ENCODE results near the gene TUT4. TPM values are rescaled to one million over a fixed set of nuclear protein-coding genes. Genes with fewer than 3 reads are reported as not detected.

TUT4 gene
- total and polyA plus RNA-seq, 2 donors from 2014 or later: 19.7 to 47.8 TPM

DNA sequence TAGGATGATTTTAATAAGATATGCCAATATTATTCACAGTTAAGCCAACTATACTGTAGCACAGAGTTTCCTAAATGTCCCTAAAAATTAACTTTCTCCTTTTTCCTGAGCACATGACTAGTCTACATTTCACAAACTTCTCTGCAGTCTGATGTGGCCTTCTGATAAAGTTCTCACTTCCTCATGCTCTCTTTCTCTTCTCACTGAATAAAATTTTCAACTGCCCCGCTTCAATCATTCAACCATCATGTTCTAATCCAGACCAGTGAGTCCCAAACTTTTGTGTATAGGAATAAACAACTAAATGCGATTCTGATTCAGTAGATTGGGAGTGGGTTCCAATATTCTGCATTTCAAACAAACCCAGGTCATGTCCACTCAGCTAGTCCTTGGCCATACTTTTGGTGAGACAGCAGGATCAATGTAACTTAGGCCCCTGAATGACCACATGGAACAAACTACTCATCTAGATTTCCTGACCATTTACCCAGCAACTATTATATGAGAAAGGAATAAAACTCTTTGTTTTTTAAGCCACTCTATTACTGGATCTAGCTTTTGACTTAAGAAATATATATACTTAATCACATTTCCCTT is 20.1 kb downstream of the TUT4 start:
- Histone ChIP-seq H3K36me3 (ENCODE audit: control insufficient read depth in 2 of 3, insufficient read depth in 3 of 3, low read length in 3 of 3) (no peaks in the 10 kb centered on the region), H3K27ac (ENCODE audit: low read depth in 2 of 2, low read length in 2 of 2) (no peak overlapping the region), H3K4me1 (ENCODE audit: control insufficient read depth in 2 of 3, insufficient read depth in 2 of 3, low read depth in 1 of 3, low read length in 3 of 3) (no peaks in the 10 kb centered on the region), H3K4me3 (ENCODE audit: low read length in 3 of 3) (no peak overlapping the region), H3K27me3 (ENCODE audit: control insufficient read depth, insufficient read depth, low read length) (no peaks in the 10 kb centered on the region), H3K9ac (ENCODE audit: low read length in 3 of 3) (no peak overlapping the region), H3K9me3 (ENCODE audit: control insufficient read depth in 2 of 3, insufficient read depth in 1 of 3, low read length in 3 of 3) (peaks cover 0 to 9% (median 0%) of the 10 kb centered on the region in 3 donors)
- FAIRE-seq: no peak
- intact Hi-C loops (cut with DNase I): no loop called here
- no peak for DNase-seq
- TF ChIP-seq, protein P1, sequence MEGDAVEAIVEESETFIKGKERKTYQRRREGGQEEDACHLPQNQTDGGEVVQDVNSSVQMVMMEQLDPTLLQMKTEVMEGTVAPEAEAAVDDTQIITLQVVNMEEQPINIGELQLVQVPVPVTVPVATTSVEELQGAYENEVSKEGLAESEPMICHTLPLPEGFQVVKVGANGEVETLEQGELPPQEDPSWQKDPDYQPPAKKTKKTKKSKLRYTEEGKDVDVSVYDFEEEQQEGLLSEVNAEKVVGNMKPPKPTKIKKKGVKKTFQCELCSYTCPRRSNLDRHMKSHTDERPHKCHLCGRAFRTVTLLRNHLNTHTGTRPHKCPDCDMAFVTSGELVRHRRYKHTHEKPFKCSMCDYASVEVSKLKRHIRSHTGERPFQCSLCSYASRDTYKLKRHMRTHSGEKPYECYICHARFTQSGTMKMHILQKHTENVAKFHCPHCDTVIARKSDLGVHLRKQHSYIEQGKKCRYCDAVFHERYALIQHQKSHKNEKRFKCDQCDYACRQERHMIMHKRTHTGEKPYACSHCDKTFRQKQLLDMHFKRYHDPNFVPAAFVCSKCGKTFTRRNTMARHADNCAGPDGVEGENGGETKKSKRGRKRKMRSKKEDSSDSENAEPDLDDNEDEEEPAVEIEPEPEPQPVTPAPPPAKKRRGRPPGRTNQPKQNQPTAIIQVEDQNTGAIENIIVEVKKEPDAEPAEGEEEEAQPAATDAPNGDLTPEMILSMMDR (IDR thresholded peaks at IDR 0.05; ENCODE audit: borderline replicate concordance, extremely low read depth, insufficient read depth): no peak

DNA sequence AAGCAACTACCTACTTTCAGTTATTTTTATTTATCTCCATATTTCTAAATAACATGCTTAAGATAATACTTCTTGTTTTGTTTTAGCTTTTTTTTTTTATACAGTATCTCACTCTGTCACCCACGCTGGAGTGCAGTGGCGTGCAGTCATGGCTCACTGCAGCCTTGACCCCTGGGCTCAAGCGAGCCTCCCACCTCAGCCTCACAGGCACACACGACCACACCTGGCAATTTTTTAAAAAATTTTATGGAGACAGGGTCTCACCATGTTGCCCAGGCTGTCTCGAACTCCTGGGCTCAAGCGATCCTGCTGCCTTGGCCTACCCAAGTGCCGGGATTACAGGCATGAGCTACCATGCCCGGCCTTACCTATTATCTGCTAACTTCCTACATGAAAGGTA is 20.6 kb downstream of the TUT4 start:
- peak in 1 of 5 donors; percentile 8 for DNase-seq
- no peak for FAIRE-seq
- no peaks in the 10 kb centered on the region for H3K4me1 ChIP-seq (ENCODE audit: control insufficient read depth in 2 of 3, insufficient read depth in 2 of 3, low read depth in 1 of 3, low read length in 3 of 3)
- H3K27me3 ChIP-seq (ENCODE audit: control insufficient read depth, insufficient read depth, low read length): no peaks in the 10 kb centered on the region
- H3K36me3 ChIP-seq (ENCODE audit: control insufficient read depth in 2 of 3, insufficient read depth in 3 of 3, low read length in 3 of 3): peaks cover 0 to 2% (median 0%) of the 10 kb centered on the region in 3 donors
- intact Hi-C loops (cut with DNase I): no loop called here
- no peak overlapping the region for H3K4me3 ChIP-seq (ENCODE audit: low read length in 3 of 3)
- H3K9me3 ChIP-seq (ENCODE audit: control insufficient read depth in 2 of 3, insufficient read depth in 1 of 3, low read length in 3 of 3): peaks cover 0 to 9% (median 0%) of the 10 kb centered on the region in 3 donors
- H3K27ac ChIP-seq (ENCODE audit: low read depth in 2 of 2, low read length in 2 of 2): no peak overlapping the region
- TF ChIP-seq, protein P1 (IDR thresholded peaks at IDR 0.05; ENCODE audit: borderline replicate concordance, extremely low read depth, insufficient read depth): no peak
- H3K9ac ChIP-seq (ENCODE audit: low read length in 3 of 3): no peak overlapping the region

DNA sequence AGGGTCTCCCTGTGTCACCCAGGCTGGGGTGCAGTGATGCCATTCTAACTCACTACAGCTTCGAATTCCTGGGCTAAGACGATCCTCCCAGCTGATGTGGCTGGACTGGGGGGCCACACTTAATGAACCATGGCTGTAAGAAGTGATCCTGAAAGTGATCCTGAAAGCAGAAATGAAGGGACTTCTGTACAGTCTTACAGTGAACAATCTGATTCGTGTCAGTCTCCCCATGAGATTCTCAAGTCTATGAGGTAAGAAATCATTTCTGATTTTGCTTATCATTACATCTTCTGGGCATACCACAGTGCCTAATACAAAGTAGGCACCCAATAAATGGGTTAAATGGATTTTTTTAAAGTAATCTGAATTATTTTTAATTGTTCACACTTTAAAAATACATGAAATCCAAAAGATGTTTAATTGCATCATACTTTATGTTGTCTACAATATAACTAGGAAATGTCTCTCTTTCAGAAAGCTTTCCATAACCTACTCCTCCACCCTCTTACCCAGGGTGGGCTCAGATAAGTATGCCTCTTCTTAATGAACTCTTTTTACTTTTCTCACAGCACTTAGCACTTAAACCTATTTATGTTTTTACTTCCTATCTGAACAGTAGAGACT is 21.5 kb downstream of the TUT4 start:
- peak in 1 of 5 donors; percentile 17 for DNase-seq
- TF ChIP-seq, protein P1 (IDR thresholded peaks at IDR 0.05; ENCODE audit: borderline replicate concordance, extremely low read depth, insufficient read depth): no peak
- intact Hi-C loops (cut with DNase I): no loop called here
- no peak for FAIRE-seq
- Histone ChIP-seq H3K4me3 (ENCODE audit: low read length in 3 of 3) (no peak overlapping the region), H3K9me3 (ENCODE audit: control insufficient read depth in 2 of 3, insufficient read depth in 1 of 3, low read length in 3 of 3) (peaks cover 0 to 9% (median 0%) of the 10 kb centered on the region in 3 donors), H3K27me3 (ENCODE audit: control insufficient read depth, insufficient read depth, low read length) (no peaks in the 10 kb centered on the region), H3K4me1 (ENCODE audit: control insufficient read depth in 2 of 3, insufficient read depth in 2 of 3, low read depth in 1 of 3, low read length in 3 of 3) (no peaks in the 10 kb centered on the region), H3K36me3 (ENCODE audit: control insufficient read depth in 2 of 3, insufficient read depth in 3 of 3, low read length in 3 of 3) (peaks cover 0 to 2% (median 0%) of the 10 kb centered on the region in 3 donors), H3K9ac (ENCODE audit: low read length in 3 of 3) (no peak overlapping the region), H3K27ac (ENCODE audit: low read depth in 2 of 2, low read length in 2 of 2) (no peak overlapping the region)

Measured in kidney (tissue), 14 donors.